ENCODE results near the gene ERVK3-1. TPM values are rescaled to one million over a fixed set of nuclear protein-coding genes. Genes with fewer than 3 reads are reported as not detected.

The ERVK3-1 gene
- total RNA-seq, 1 experiment from 2014 or later, result 61.3 TPM

DNA sequence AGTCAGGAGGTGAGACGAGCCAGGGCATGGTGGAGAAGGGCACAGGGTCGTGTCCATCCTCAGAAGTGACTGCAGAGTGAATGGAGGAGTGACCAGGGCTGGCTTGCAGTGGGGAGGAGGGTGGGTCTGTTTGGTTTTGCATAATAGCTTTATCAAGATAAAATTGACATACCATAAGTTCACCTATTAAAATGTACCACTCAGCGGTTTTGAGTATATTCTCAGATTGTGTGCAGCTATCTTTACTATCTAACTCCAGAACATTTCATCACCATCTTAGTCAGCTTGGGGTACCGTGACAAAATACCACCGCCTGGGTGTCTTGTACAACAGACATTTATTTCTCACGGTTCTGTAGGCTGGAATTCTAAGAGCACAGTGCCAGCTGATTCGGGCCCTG is 13.2 kb upstream of the ERVK3-1 start:
- BruUV-seq (replicated peaks), result no TSS peak
- H3K27ac Mint-ChIP-seq (ENCODE audit: unreplicated experiment), result no peak overlapping the region
- intact Hi-C loops (cut with micrococcal nuclease; ENCODE audit: unreplicated experiment), result no loop called here
- DNase-seq, result no peak
- H3K27me3 Mint-ChIP-seq (ENCODE audit: insufficient read depth, unreplicated experiment), result no peaks in the 10 kb centered on the region
- no peaks in the 10 kb centered on the region for H3K27me3 ChIP-seq (replicated peaks; ENCODE audit: control insufficient read depth, insufficient read depth, low read length)
- no peaks in the 10 kb centered on the region for H3K4me1 Mint-ChIP-seq (ENCODE audit: low read depth, unreplicated experiment)
- H3K4me1 ChIP-seq, result no peaks in the 10 kb centered on the region
- H3K9me3 ChIP-seq, result peaks cover 19% of the 10 kb centered on the region
- TF ChIP-seq, protein P1, sequence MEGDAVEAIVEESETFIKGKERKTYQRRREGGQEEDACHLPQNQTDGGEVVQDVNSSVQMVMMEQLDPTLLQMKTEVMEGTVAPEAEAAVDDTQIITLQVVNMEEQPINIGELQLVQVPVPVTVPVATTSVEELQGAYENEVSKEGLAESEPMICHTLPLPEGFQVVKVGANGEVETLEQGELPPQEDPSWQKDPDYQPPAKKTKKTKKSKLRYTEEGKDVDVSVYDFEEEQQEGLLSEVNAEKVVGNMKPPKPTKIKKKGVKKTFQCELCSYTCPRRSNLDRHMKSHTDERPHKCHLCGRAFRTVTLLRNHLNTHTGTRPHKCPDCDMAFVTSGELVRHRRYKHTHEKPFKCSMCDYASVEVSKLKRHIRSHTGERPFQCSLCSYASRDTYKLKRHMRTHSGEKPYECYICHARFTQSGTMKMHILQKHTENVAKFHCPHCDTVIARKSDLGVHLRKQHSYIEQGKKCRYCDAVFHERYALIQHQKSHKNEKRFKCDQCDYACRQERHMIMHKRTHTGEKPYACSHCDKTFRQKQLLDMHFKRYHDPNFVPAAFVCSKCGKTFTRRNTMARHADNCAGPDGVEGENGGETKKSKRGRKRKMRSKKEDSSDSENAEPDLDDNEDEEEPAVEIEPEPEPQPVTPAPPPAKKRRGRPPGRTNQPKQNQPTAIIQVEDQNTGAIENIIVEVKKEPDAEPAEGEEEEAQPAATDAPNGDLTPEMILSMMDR (IDR thresholded peaks at IDR 0.05; ENCODE audit: insufficient read depth in 1 of 2, low read depth in 1 of 2, low read length in 1 of 2, severe bottlenecking in 1 of 2, unreplicated experiment in 1 of 2), result no peak
- ChIA-PET POLR2A (no interaction called here), CTCF (no interaction called here)
- H3K4me3 ChIP-seq (ENCODE audit: low read depth, low read length), result no peak overlapping the region
- no peak overlapping the region for H3K4me3 Mint-ChIP-seq (ENCODE audit: unreplicated experiment)
- H3K9me3 Mint-ChIP-seq (ENCODE audit: unreplicated experiment), result peaks cover 38% of the 10 kb centered on the region
- peaks cover 33% of the 10 kb centered on the region for H3K36me3 ChIP-seq (ENCODE audit: control insufficient read depth, insufficient read depth, low read length)
- peaks cover 100% of the 10 kb centered on the region for H3K36me3 Mint-ChIP-seq (ENCODE audit: insufficient read depth, unreplicated experiment)

DNA sequence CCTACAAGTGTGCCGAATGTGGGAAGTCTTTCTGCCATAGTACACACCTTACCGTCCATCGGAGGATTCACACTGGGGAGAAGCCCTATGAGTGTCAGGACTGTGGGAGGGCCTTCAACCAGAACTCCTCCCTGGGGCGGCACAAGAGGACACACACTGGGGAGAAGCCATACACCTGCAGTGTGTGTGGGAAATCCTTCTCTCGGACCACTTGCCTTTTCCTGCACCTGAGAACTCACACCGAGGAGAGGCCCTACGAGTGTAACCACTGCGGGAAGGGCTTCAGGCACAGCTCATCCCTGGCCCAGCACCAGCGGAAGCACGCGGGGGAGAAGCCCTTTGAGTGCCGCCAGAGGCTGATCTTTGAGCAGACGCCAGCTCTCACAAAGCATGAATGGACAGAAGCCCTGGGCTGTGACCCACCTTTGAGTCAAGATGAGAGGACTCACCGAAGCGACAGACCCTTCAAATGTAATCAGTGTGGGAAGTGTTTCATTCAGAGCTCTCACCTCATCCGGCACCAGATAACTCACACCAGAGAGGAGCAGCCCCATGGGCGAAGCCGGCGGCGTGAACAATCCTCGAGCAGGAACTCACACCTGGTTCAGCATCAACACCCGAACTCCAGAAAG is 10.3 kb upstream of the ERVK3-1 start:
- Histone ChIP-seq H3K4me1 (no peaks in the 10 kb centered on the region), H3K36me3 (ENCODE audit: control insufficient read depth, insufficient read depth, low read length) (peaks cover 24% of the 10 kb centered on the region), H3K27me3 (replicated peaks; ENCODE audit: control insufficient read depth, insufficient read depth, low read length) (no peaks in the 10 kb centered on the region), H3K9me3 (peaks cover 19% of the 10 kb centered on the region), H3K4me3 (ENCODE audit: low read depth, low read length) (no peak overlapping the region)
- no TSS peak for BruUV-seq (replicated peaks)
- ChIA-PET CTCF (no interaction called here), POLR2A (no interaction called here)
- Mint-ChIP-seq H3K4me3 (ENCODE audit: unreplicated experiment) (no peak overlapping the region), H3K36me3 (ENCODE audit: insufficient read depth, unreplicated experiment) (peaks cover 92% of the 10 kb centered on the region), H3K27ac (ENCODE audit: unreplicated experiment) (no peak overlapping the region), H3K4me1 (ENCODE audit: low read depth, unreplicated experiment) (no peaks in the 10 kb centered on the region), H3K9me3 (ENCODE audit: unreplicated experiment) (peaks cover 38% of the 10 kb centered on the region), H3K27me3 (ENCODE audit: insufficient read depth, unreplicated experiment) (no peaks in the 10 kb centered on the region)
- TF ChIP-seq, protein P1 (IDR thresholded peaks at IDR 0.05; ENCODE audit: insufficient read depth in 1 of 2, low read depth in 1 of 2, low read length in 1 of 2, severe bottlenecking in 1 of 2, unreplicated experiment in 1 of 2), result no peak
- no peak for DNase-seq
- intact Hi-C loops (cut with micrococcal nuclease; ENCODE audit: unreplicated experiment), result no loop called here

DNA sequence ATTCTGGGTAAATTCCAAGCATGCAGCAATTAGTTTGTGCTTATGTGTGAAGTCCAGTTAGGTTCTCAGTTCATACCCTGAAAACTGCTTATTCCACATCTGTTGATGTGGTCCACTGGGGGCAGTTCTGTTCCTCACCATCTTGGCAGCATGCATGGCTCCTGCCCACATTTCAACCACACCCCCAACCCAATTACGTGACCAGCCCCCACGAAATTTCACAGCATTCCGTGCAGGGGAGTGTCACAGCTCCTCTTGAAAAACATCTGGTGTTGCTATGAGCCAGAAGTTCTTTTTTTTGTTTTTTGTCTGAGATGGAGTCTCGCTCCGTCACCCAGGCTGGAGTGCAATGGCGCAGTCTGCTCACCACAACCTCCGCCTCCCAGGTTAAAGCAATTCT is 9.1 kb upstream of the ERVK3-1 start:
- intact Hi-C loops (cut with micrococcal nuclease; ENCODE audit: unreplicated experiment), result no loop called here
- peaks cover 19% of the 10 kb centered on the region for H3K9me3 ChIP-seq
- no peak overlapping the region for H3K4me3 Mint-ChIP-seq (ENCODE audit: unreplicated experiment)
- DNase-seq, result no peak
- H3K36me3 Mint-ChIP-seq (ENCODE audit: insufficient read depth, unreplicated experiment), result peaks cover 91% of the 10 kb centered on the region
- TF ChIP-seq, protein P1 (IDR thresholded peaks at IDR 0.05; ENCODE audit: insufficient read depth in 1 of 2, low read depth in 1 of 2, low read length in 1 of 2, severe bottlenecking in 1 of 2, unreplicated experiment in 1 of 2), result no peak
- no peak overlapping the region for H3K4me3 ChIP-seq (ENCODE audit: low read depth, low read length)
- peaks cover 34% of the 10 kb centered on the region for H3K9me3 Mint-ChIP-seq (ENCODE audit: unreplicated experiment)
- CTCF ChIA-PET, result no interaction called here
- H3K27me3 Mint-ChIP-seq (ENCODE audit: insufficient read depth, unreplicated experiment), result no peaks in the 10 kb centered on the region
- H3K4me1 ChIP-seq, result no peaks in the 10 kb centered on the region
- POLR2A ChIA-PET, result no interaction called here
- no peak overlapping the region for H3K27ac Mint-ChIP-seq (ENCODE audit: unreplicated experiment)
- no peaks in the 10 kb centered on the region for H3K27me3 ChIP-seq (replicated peaks; ENCODE audit: control insufficient read depth, insufficient read depth, low read length)
- H3K36me3 ChIP-seq (ENCODE audit: control insufficient read depth, insufficient read depth, low read length), result peaks cover 21% of the 10 kb centered on the region
- no peaks in the 10 kb centered on the region for H3K4me1 Mint-ChIP-seq (ENCODE audit: low read depth, unreplicated experiment)
- no TSS peak for BruUV-seq (replicated peaks)
